Sigmoid colon (tissue), 7 donors: Measurements from ENCODE around the gene RTN4. TPM values are rescaled to one million over a fixed set of nuclear protein-coding genes. Genes with fewer than 3 reads are reported as not detected.

Source experiments
- DNase-seq: peaks from one replicate; pipeline ENCODE4 v3.0.0-alpha.2; 2019
- H3K27ac ChIP-seq, 4 donors: fragments of 200-600 bp; sonication (generic); one replicate each; pipeline ENCODE4 v1.5.1; 2016 to 2019; ENCODE audit warnings: mild to moderate bottlenecking in 1 of 4
- H3K27me3 ChIP-seq, 3 donors: fragments of 200-600 bp; sonication (generic); one replicate each; pipeline ENCODE4 v1.5.1; 2019; ENCODE audit warnings: mild to moderate bottlenecking in 1 of 3
- H3K36me3 ChIP-seq, 4 donors: fragments of 200-600 bp; sonication (generic); one replicate each; pipeline ENCODE4 v1.5.1; 2016 to 2019
- H3K4me1 ChIP-seq, 4 donors: fragments of 200-600 bp; sonication (generic); one replicate each; pipeline ENCODE4 v1.5.1; 2017 to 2019
- H3K4me3 ChIP-seq, 4 donors: fragments of 200-600 bp; sonication (generic); one replicate each; pipeline ENCODE4 v1.5.1; 2017 to 2019; ENCODE audit warnings: mild to moderate bottlenecking in 2 of 4, moderate library complexity in 1 of 4
- H3K9me3 ChIP-seq, 4 donors: fragments of 200-600 bp in 3 of 4; sonication (generic) in 3 of 4; one replicate each; pipeline versions ENCODE4 v1.5.1 to v1.6.1; 2013 to 2019
- EP300 ChIP-seq, 4 donors: sonication (generic); formaldehyde crosslinking; IDR thresholded peaks; one replicate each; pipeline ENCODE4 v1.6.1; 2017; ENCODE audit warnings: antibody characterized with exemption in 4 of 4
- POLR2A ChIP-seq, 2 donors: fragments of 450-650 bp; IDR thresholded peaks; one replicate each; pipeline ENCODE4 v1.6.1; 2016; ENCODE audit warnings: antibody characterized with exemption in 2 of 2, mild to moderate bottlenecking in 2 of 2, moderate library complexity in 2 of 2
- POLR2AphosphoS5 ChIP-seq, 4 donors: sonication (generic); formaldehyde crosslinking; IDR thresholded peaks; one replicate each; pipeline ENCODE4 v1.6.1; 2017; ENCODE audit warnings: antibody characterized with exemption in 4 of 4
- WGBS, 2 donors: extraction: QIAGEN DNeasy Blood & Tissue Kit; methylation state at CpG; one replicate each; pipeline ENCODE4 v1.1.7; 2013; 5-methylcytosine and 5-hydroxymethylcytosine counted together
- intact Hi-C: fragments of 100-400 bp; cut with DNase I; formaldehyde crosslinking; loops from one replicate; pipeline ENCODE4 v1.15.1; 2023
- polyA plus RNA-seq, 3 donors: library from polyadenylated mRNA; stranded (reverse); fragments of 200-250 nt; gene quantifications; one replicate each; pipeline ENCODE4 v1.2.3, GENCODE V29; 2013
- total RNA-seq, 4 donors: library from RNA; depleted of rRNA; stranded (reverse); fragments of >200 nt; gene quantifications; one replicate each; pipeline ENCODE4 v1.1.0, GENCODE V29; 2016
- TF ChIP-seq, protein P1 (sequence below), 4 experiments: fragments of 450-650 bp in 3 of 4; fragments of 200-600 bp in 1 of 4; IDR thresholded peaks; one replicate each; pipeline ENCODE4 v1.5.1; 2016 to 2019; ENCODE audit warnings: antibody characterized with exemption in 4 of 4, mild to moderate bottlenecking in 3 of 4, moderate library complexity in 2 of 4
- donor health status: healthy with polysubstance abuse.
- donor health status: Bipolar disorder and iron deficiency.
- donor health status: healthy.

Gene RTN4
- total and polyA plus RNA-seq, 7 donors = 54.1 to 264 (median 153) TPM

GRCh38 chr2:54977149-54977548 is 73.1 kb downstream of the RTN4 start:
- no peaks in the 10 kb centered on the region for H3K9me3 ChIP-seq
- peaks cover 0 to 18% (median 0%) of the 10 kb centered on the region in 4 donors for H3K36me3 ChIP-seq
- H3K27ac ChIP-seq = peak overlapping the region; percentile 49 to 64 (median 52)
- no peaks in the 10 kb centered on the region for H3K27me3 ChIP-seq
- WGBS, 2 donors = 44 to 60% methylated on average over 2 of the region's 2 CpGs
- H3K4me3 ChIP-seq = no peak overlapping the region
- TF ChIP-seq POLR2AphosphoS5 (IDR thresholded peaks at IDR 0.05) (peak in 2 of 4 donors; percentile 27 to 40), EP300 (IDR thresholded peaks at IDR 0.05) (no peak), POLR2A (IDR thresholded peaks at IDR 0.05) (no peak)
- TF ChIP-seq, protein P1, sequence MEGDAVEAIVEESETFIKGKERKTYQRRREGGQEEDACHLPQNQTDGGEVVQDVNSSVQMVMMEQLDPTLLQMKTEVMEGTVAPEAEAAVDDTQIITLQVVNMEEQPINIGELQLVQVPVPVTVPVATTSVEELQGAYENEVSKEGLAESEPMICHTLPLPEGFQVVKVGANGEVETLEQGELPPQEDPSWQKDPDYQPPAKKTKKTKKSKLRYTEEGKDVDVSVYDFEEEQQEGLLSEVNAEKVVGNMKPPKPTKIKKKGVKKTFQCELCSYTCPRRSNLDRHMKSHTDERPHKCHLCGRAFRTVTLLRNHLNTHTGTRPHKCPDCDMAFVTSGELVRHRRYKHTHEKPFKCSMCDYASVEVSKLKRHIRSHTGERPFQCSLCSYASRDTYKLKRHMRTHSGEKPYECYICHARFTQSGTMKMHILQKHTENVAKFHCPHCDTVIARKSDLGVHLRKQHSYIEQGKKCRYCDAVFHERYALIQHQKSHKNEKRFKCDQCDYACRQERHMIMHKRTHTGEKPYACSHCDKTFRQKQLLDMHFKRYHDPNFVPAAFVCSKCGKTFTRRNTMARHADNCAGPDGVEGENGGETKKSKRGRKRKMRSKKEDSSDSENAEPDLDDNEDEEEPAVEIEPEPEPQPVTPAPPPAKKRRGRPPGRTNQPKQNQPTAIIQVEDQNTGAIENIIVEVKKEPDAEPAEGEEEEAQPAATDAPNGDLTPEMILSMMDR (IDR thresholded peaks at IDR 0.05) = no peak
- intact Hi-C loops = no loop called here
- H3K4me1 ChIP-seq = peaks cover 0 to 77% (median 58%) of the 10 kb centered on the region in 4 donors
- no peak for DNase-seq

DNA sequence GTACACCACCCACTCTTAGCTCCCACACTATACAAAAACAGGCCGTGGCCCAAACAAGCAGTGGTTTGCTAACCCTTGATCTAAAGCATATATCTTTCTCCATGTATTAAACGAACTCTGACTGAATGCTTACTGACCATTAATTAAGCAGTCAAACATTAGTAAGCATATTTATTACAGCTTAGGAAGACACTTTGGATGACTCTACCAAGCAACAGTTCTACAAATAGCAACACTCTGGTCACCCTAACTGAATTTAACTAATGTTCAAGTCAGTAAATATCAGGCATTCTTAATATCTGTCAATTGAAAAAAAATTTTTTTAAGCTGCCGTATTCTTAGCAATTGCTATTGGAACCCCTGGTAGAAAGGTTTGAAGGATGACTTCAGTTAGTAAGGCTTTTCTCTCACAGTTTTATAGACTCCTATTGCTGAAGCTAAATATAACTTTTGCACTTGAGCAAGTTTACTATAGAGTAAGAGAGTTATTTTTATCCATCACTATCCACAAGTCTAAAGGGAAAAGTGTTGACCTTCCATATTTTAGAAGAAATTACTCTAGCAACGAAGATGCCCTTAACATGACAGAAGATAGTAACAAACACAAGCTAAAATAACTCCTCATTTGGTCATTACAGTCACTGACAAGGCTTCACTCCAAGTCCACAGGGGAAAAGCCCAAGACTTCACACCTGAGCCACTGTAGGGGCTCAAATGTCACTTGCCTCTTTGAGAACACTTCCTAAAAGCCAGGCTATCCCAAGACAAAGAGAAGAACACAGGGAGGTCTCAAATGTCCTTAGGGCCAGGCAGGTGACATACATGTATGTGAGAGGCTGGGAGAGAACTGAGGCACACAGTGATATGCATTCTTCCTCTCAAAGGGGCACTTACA is 74.4 kb downstream of the RTN4 start:
- intact Hi-C loops = no loop called here
- Histone ChIP-seq H3K36me3 (peaks cover 0 to 12% (median 0%) of the 10 kb centered on the region in 4 donors), H3K4me3 (no peak overlapping the region), H3K27ac (peak overlapping the region; percentile 16 to 64 (median 44)), H3K9me3 (no peaks in the 10 kb centered on the region), H3K27me3 (no peaks in the 10 kb centered on the region), H3K4me1 (peaks cover 0 to 71% (median 58%) of the 10 kb centered on the region in 4 donors)
- TF ChIP-seq, protein P1 (IDR thresholded peaks at IDR 0.05) = no peak
- TF ChIP-seq EP300 (IDR thresholded peaks at IDR 0.05) = no peak
- TF ChIP-seq POLR2AphosphoS5 (IDR thresholded peaks at IDR 0.05) = no peak
- TF ChIP-seq POLR2A (IDR thresholded peaks at IDR 0.05) = no peak
- WGBS, 2 donors = 79 to 90% methylated on average over 4 of the region's 4 CpGs
- no peak for DNase-seq

DNA sequence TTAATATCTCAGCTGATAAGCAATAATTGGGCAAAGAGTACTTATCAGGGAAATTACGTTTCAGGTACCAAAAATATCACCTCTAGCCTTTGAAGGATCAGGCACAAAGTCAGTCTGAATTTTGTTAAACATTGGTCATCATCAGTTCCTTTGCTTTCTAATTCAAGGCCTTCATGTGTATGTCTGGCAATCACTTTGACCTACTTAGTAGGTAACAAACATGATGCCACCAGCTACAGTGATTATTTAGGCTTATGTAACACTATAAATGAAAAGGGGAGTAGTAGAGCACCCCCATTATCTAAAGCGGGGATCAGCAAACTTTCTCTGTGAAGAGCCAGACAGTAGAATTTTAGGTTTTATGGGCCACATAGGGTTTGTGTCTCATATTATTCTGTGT is 75.1 kb downstream of the RTN4 start:
- WGBS, 2 donors = 94 to 95% methylated on average over 2 of the region's 2 CpGs
- H3K27ac ChIP-seq = peak overlapping the region in 2 of 4 donors; percentile 28 to 64
- H3K27me3 ChIP-seq = no peaks in the 10 kb centered on the region
- intact Hi-C loops = no loop called here
- H3K9me3 ChIP-seq = no peaks in the 10 kb centered on the region
- peaks cover 0 to 14% (median 0%) of the 10 kb centered on the region in 4 donors for H3K36me3 ChIP-seq
- DNase-seq = no peak
- H3K4me3 ChIP-seq = no peak overlapping the region
- TF ChIP-seq EP300 (IDR thresholded peaks at IDR 0.05) (no peak), POLR2AphosphoS5 (IDR thresholded peaks at IDR 0.05) (no peak), POLR2A (IDR thresholded peaks at IDR 0.05) (no peak)
- TF ChIP-seq, protein P1 (IDR thresholded peaks at IDR 0.05) = no peak
- H3K4me1 ChIP-seq = peaks cover 0 to 65% (median 54%) of the 10 kb centered on the region in 4 donors

DNA sequence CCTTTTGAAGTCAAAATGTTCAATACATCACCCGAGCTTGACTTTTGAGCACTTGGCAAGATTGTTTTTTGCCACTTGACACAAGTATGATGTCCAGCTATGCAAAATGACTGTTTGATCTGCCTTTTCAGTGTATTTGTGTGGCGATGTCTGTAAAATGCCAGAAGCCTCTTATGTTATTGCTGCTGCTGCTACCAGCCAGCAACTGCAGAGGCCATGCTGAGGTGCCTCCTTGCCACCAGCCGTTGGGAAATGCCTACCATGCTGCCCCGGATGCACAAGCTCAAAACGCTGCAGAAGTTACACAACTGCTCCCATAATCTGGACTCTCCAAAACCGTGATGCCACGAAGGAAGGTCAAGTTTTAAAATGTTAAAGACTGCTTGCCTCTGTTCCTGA is 80.3 kb downstream of the RTN4 start:
- Histone ChIP-seq H3K27ac (no peak overlapping the region), H3K9me3 (no peaks in the 10 kb centered on the region), H3K4me1 (peaks cover 0 to 25% (median 7%) of the 10 kb centered on the region in 4 donors), H3K4me3 (no peak overlapping the region), H3K36me3 (peaks cover 0 to 23% (median 6%) of the 10 kb centered on the region in 4 donors), H3K27me3 (no peaks in the 10 kb centered on the region)
- intact Hi-C loops = no loop called here
- TF ChIP-seq POLR2AphosphoS5 (IDR thresholded peaks at IDR 0.05) (no peak), EP300 (IDR thresholded peaks at IDR 0.05) (no peak), POLR2A (IDR thresholded peaks at IDR 0.05) (no peak)
- TF ChIP-seq, protein P1 (IDR thresholded peaks at IDR 0.05) = no peak
- no peak for DNase-seq
- 93 to 95% methylated on average over 7 of the region's 7 CpGs for WGBS, 2 donors
